Caki2 (cell line): ENCODE measurements around the gene POMT2. TPM values are rescaled to one million over a fixed set of nuclear protein-coding genes. Genes with fewer than 3 reads are reported as not detected.

Experiments used
- DNase-seq: peaks from one replicate; pipeline ENCODE4 v3.0.0-alpha.2; 2015; ENCODE audit warnings: low read depth
- in situ Hi-C: cut with HindIII; loops from 2 replicates; pipeline ENCODE4 v1.10.0; 2016; ENCODE audit warnings: low sequenced_read_pairs, low pct_unique_long_range_greater_than_20kb, mixed read lengths
- total RNA-seq: library from RNA; depleted of rRNA; stranded (reverse); fragments of >200 nt; shearing (Covaris generic); gene quantifications from 2 replicates; pipeline ENCODE4 v1.2.3, GENCODE V29; 2014; ENCODE audit warnings: low replicate concordance; rRNA removed

The POMT2 gene
- total RNA-seq, 1 experiment from 2014 or later: 27.4 TPM

GRCh38 chr14:77228056-77228455 lies 92.6 kb downstream of the POMT2 start:
- DNase-seq: no peak
- in situ Hi-C loops: no loop called here

- in situ Hi-C loops: no loop called here
- DNase-seq: no peak
These were observed 94.7 kb downstream of the POMT2 start for GRCh38 chr14:77225892-77226557.

GRCh38 chr14:77225254-77225653 lies 95.4 kb downstream of the POMT2 start:
- no peak for DNase-seq
- in situ Hi-C loops: no loop called here

Other genes with a start within 250 kb of the POMT2 start
- 7.8 and 18.3 TPM in 2 replicates for gene CIPC, start 222.6 kb downstream of the POMT2 start, total RNA-seq
- gene ZDHHC22, start 179.1 kb downstream of the POMT2 start, total RNA-seq: 0.03 TPM in 1 of 2 replicates, not detected in the other
- 0.57 TPM in 1 of 2 replicates, not detected in the other for gene TMEM63C, start 139.1 kb downstream of the POMT2 start, total RNA-seq
- gene NGB, start 49.7 kb downstream of the POMT2 start, total RNA-seq: 0.07 TPM in 1 of 2 replicates, not detected in the other
- 42.0 and 49.7 TPM in 2 replicates for gene GSTZ1, start 153 bp upstream of the POMT2 start, total RNA-seq
- gene TMED8, start 56.2 kb upstream of the POMT2 start, total RNA-seq: 2.2 and 3.7 TPM in 2 replicates
- gene SAMD15, start 56.5 kb upstream of the POMT2 start, total RNA-seq: 0.95 and 3.2 TPM in 2 replicates
- not detected in 2 replicates for gene NOXRED1, start 102.6 kb upstream of the POMT2 start, total RNA-seq
- 19.9 and 24.1 TPM in 2 replicates for gene VIPAS39, start 136.7 kb upstream of the POMT2 start, total RNA-seq
- gene AHSA1, start 137.2 kb upstream of the POMT2 start, total RNA-seq: 136 and 165 TPM in 2 replicates
- gene ISM2, start 177.9 kb upstream of the POMT2 start, total RNA-seq: 0.14 TPM in 1 of 2 replicates, not detected in the other